Activated T-helper 1 cell treated with anti-CD3 and anti-CD28 coated beads, Interleukin-12 subunit alpha, Interleukin-12 subunit beta, Interleukin-2, Interleukin-4 antibody, amounts not matched to agents 30 ng/mL and 10 ng/mL and 1 ng/mL, durations not matched to agents 14 hours and 24 hours and 36 hours (primary cell): ENCODE results near the gene DHRSX. TPM values are rescaled to one million over a fixed set of nuclear protein-coding genes. Genes with fewer than 3 reads are reported as not detected.
"Not testable (repeated sequence)": the region's sequence is repeated elsewhere in the genome, so short reads cannot be mapped to it uniquely, and the experiment has no call there.

Source experiments
- DNase-seq: peaks from one replicate; pipeline ENCODE4 v3.0.0; 2021; ENCODE audit warnings: low spot score
- H3K27ac Mint-ChIP-seq: one replicate; pipeline ENCODE4 v1.8.0; 2021; ENCODE audit warnings: mild to moderate bottlenecking, mixed read lengths
- H3K27me3 Mint-ChIP-seq: one replicate; pipeline ENCODE4 v1.8.0; 2022; ENCODE audit warnings: mild to moderate bottlenecking, moderate library complexity, mixed read lengths; ENCODE audit not compliant: insufficient read depth
- H3K36me3 Mint-ChIP-seq: one replicate; pipeline ENCODE4 v1.8.0; 2021; ENCODE audit warnings: low read depth, mixed read lengths
- H3K4me1 Mint-ChIP-seq: one replicate; pipeline ENCODE4 v1.8.0; 2021; ENCODE audit warnings: low read depth, mixed read lengths
- H3K4me3 Mint-ChIP-seq: one replicate; pipeline ENCODE4 v1.8.0; 2021; ENCODE audit warnings: mild to moderate bottlenecking, moderate library complexity, mixed read lengths
- H3K9me3 Mint-ChIP-seq: one replicate; pipeline ENCODE4 v1.8.0; 2021; ENCODE audit warnings: mixed read lengths
- intact Hi-C: fragments of 100-400 bp; cut with micrococcal nuclease; formaldehyde crosslinking; loops from one replicate; pipeline ENCODE4 v1.15.1; 2024
- total RNA-seq: library from RNA; stranded (reverse); gene quantifications from 2 replicates; pipeline ENCODE4 v1.2.3, GENCODE V29; 2022

DHRSX gene
- total RNA-seq, 1 donor from 2014 or later = 26.3 TPM

DNA sequence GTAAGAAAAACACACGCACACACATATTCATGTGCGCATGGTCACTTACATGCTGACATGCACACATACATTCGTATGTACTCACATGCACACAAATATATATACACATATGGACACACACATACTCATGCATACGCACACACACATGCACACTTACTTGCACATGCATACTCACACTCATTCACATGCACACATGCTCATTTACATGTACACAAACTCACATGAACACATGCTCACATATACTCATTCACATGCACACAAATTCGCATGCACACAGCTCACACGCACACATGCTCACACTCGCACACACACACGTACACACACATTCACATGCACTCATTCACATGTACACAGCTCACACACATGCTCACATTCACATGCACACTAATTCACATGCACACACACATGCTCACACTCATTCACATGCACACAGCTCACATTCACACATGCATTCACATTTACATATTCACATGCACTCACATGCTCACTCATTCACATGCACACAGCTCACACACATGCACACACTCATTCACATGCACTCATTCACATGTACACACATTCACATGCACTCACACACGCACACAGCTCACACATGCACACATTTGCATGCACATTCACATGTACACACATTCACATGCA is 276.1 kb downstream of the DHRSX start:
- no peaks in the 10 kb centered on the region for H3K27me3 Mint-ChIP-seq
- H3K36me3 Mint-ChIP-seq = peaks cover 28% of the 10 kb centered on the region
- H3K4me1 Mint-ChIP-seq = no peaks in the 10 kb centered on the region
- H3K4me3 Mint-ChIP-seq = no peak overlapping the region
- H3K27ac Mint-ChIP-seq = no peak overlapping the region
- intact Hi-C loops = no loop called here
- no peak for DNase-seq
- peaks cover 73% of the 10 kb centered on the region for H3K9me3 Mint-ChIP-seq

DNA sequence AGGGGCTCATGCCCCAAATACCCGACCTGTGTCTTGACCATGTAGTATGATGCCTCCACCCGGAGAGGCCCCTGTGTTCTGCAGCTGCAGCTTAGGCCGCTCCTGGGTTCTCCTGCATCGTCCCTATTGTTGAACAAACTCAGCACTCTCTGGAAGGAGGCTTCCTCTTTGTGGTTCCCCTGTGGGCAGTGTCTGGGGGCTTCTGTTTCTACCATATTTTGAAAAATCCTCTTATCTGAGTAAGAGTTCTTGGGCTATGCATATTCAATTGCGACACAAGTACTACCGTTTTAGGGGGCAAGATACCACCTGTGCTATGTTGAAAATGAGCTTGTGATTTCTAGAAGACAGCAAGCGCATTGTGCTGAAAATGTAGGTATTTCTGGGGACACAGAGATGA is 276.6 kb downstream of the DHRSX start:
- Mint-ChIP-seq H3K27me3 (no peaks in the 10 kb centered on the region), H3K36me3 (peaks cover 23% of the 10 kb centered on the region), H3K4me1 (no peaks in the 10 kb centered on the region), H3K27ac (no peak overlapping the region), H3K9me3 (peaks cover 73% of the 10 kb centered on the region), H3K4me3 (no peak overlapping the region)
- intact Hi-C loops = no loop called here
- DNase-seq = no peak

GRCh38 chrX:2220829-2221567 is 279.8 kb downstream of the DHRSX start:
- no peak for DNase-seq
- Mint-ChIP-seq H3K36me3 (peaks cover 19% of the 10 kb centered on the region), H3K9me3 (peaks cover 89% of the 10 kb centered on the region), H3K4me3 (no peak overlapping the region), H3K27me3 (no peaks in the 10 kb centered on the region), H3K4me1 (no peaks in the 10 kb centered on the region), H3K27ac (no peak overlapping the region)
- intact Hi-C loops = no loop called here

DNA sequence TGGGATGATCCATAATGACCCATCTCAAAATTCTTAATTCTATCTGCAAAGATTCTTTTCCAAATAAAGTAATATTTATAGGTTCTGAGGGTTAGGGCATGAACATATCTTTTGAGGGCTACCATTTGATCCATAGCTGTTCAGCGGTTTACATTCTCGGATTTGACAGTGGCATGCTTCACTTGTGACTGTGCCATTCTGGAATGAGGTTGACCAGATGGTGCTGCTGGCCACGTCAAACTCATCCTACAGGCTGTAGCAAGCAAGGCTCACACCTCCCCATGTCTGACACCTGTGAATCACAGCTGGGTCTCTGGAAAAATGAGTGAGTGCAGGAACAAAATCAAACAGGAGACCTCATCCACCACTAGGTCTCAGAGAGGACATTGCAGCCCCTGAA is 280.5 kb downstream of the DHRSX start:
- no peak for DNase-seq
- Mint-ChIP-seq H3K27me3 (no peaks in the 10 kb centered on the region), H3K4me1 (no peaks in the 10 kb centered on the region), H3K4me3 (no peak overlapping the region), H3K27ac (no peak overlapping the region), H3K9me3 (peaks cover 88% of the 10 kb centered on the region), H3K36me3 (peaks cover 17% of the 10 kb centered on the region)
- intact Hi-C loops = no loop called here

GRCh38 chrX:2214138-2214823 is 286.5 kb downstream of the DHRSX start:
- H3K36me3 Mint-ChIP-seq, DNase-seq, H3K27ac Mint-ChIP-seq, intact Hi-C loops, H3K4me1 Mint-ChIP-seq, H3K4me3 Mint-ChIP-seq, H3K27me3 Mint-ChIP-seq: not testable (repeated sequence)
- peaks cover 68% of the 10 kb centered on the region for H3K9me3 Mint-ChIP-seq

DNA sequence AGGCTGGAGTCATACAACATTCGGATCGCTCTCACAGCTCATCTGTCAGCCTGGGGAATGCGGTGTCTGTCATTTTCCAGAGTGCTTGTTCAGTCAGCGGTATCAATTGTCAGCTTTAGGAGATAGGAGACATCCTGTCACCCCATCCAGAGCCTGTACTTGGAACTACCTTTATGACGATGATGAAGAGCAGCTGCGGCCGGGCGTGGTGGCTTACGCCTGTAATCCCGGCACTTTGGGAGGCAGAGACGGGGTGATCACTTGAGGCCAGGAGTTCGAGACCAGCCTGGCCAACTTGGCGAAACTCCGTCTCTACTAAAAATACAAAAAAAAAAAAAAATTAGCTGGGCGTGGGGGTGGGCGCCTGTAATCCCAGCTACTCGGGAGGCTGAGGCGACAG is 289.1 kb downstream of the DHRSX start:
- H3K9me3 Mint-ChIP-seq = peaks cover 47% of the 10 kb centered on the region
- H3K4me3 Mint-ChIP-seq, H3K27ac Mint-ChIP-seq, H3K4me1 Mint-ChIP-seq, intact Hi-C loops, H3K36me3 Mint-ChIP-seq, H3K27me3 Mint-ChIP-seq, DNase-seq: not testable (repeated sequence)

GRCh38 chrX:2193273-2193592 is 307.5 kb downstream of the DHRSX start:
- Mint-ChIP-seq H3K27ac (no peak overlapping the region), H3K4me1 (no peaks in the 10 kb centered on the region), H3K27me3 (no peaks in the 10 kb centered on the region), H3K9me3 (peaks cover 35% of the 10 kb centered on the region), H3K36me3 (peaks cover 2% of the 10 kb centered on the region), H3K4me3 (no peak overlapping the region)
- DNase-seq = no peak
- intact Hi-C loops = no loop called here

DNA sequence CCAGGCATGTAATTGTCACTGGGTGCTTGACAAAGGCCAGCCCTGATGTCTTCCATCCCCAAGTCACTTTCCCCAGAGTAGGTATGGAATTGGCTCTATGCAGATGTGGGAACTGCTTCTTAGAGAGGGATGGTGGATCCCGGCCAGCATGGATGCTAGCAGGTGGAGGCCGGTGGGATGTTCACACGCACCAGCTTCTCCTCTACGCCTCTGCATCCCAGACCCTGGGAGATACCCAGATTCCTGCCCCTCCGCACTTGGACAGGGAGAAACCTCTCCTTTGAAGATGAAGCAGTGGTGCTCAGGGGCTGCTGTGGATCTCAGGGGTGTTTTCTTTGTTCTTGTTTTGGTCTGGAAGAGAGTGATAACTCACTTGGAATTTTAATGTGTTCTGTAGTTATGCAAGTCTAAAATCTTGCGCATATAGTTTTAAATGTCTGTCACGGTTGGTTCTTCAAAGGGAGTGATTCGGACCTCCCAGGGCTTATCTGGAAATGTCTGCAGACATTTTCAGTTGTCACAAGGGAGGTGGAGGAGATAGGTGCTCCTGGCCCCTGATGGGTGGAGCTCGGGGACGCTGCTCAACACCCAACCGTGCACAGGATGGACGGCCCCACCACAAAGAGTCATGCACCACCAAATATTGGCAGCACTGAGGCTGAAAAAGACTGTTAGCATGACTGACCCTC is 308.0 kb downstream of the DHRSX start:
- H3K4me1 Mint-ChIP-seq = no peaks in the 10 kb centered on the region

DNA sequence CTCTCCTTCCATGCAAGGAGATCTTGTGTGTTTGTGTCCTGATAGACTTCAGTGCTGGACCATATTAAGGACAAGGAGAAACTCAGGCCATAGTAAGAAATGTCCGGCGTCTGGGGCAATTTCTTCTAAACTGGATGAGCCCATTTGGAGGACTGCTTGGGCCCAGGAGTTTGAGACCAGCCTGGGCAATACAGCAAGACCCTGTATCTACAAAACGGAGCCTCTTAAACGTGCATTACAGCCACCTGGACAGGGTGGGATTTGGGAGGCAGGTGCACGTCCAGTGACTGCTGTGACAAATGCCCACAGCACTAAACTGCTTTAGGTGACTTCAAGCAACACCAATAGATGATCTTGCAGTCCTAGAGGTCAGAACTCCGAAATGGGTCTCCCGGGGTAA is 311.9 kb downstream of the DHRSX start:
- Mint-ChIP-seq H3K4me1 (no peaks in the 10 kb centered on the region), H3K27me3 (no peaks in the 10 kb centered on the region), H3K9me3 (peaks cover 30% of the 10 kb centered on the region), H3K4me3 (no peak overlapping the region), H3K27ac (no peak overlapping the region), H3K36me3 (peaks cover 2% of the 10 kb centered on the region)
- no peak for DNase-seq
- intact Hi-C loops = no loop called here

More for the DNA sequence above, 308.0 kb downstream of the DHRSX start:
- Mint-ChIP-seq H3K9me3 (peaks cover 35% of the 10 kb centered on the region), H3K27me3 (no peaks in the 10 kb centered on the region), H3K4me3 (no peak overlapping the region), H3K36me3 (peaks cover 2% of the 10 kb centered on the region), H3K27ac (no peak overlapping the region)
- DNase-seq = no peak
- intact Hi-C loops = no loop called here

DNA sequence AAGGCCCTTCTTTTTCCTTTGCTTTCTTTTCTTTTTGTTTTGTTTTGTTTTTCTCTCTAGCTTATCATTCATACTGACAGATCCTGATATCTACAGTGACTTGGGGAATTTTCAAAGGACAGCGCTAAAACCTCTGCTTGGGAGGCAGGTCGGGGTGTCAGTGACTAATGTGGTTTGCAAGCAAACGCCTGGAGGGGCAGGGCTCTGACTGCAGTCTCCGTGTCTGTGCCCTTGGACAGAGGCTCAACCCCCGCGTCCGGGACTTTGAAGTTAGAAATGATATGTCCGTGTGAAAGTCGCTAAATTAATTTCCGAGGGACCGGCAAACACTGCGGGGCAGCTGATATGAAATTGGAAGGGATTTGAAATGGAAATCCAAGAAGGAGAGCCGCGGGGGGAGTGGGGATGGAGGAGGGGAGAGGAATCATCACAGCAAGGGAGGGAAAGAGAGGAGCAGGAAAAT is 312.4 kb downstream of the DHRSX start:
- DNase-seq = no peak
- no peaks in the 10 kb centered on the region for H3K4me1 Mint-ChIP-seq
- no peaks in the 10 kb centered on the region for H3K27me3 Mint-ChIP-seq
- peaks cover 2% of the 10 kb centered on the region for H3K36me3 Mint-ChIP-seq
- H3K4me3 Mint-ChIP-seq = no peak overlapping the region
- peaks cover 28% of the 10 kb centered on the region for H3K9me3 Mint-ChIP-seq
- no peak overlapping the region for H3K27ac Mint-ChIP-seq
- intact Hi-C loops = no loop called here

DNA sequence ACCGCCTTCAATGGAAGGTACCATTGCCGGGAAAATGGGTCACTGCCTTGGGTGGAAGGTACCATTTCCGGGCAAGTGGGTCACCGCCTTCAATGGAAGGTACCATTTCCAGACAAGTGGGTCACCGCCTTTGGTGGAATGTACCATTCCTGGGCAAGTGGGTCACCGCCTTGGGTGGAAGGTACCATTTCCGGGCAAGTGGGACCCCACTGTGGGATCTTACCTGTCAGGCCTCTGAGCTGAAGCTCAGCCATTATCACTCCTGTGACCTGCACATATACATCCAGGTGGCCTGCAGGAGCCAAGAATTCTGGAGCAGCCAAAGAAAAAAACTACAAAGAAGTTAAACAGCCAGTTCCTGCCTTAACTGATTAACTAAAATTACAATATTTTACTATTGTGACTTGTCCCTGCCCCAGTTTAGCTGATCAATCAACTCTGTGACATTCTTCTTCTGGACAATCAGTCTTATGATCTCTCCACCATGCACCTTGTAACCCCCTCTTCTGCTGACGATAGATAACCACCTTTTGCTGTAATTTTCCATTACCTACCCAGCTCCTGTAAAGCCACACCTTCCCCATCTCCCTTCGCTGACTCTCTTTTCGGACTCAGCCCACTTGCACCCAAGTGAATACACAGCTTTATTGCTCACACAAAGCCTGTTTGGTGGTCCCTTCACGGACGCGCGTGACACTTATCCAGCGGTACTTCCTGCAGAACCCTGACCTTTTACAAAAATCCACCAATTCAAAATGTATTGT is 313.2 kb downstream of the DHRSX start:
- no peak overlapping the region for H3K4me3 Mint-ChIP-seq
- no peaks in the 10 kb centered on the region for H3K27me3 Mint-ChIP-seq
- no peaks in the 10 kb centered on the region for H3K4me1 Mint-ChIP-seq
- peaks cover 2% of the 10 kb centered on the region for H3K36me3 Mint-ChIP-seq
- H3K27ac Mint-ChIP-seq = no peak overlapping the region
- H3K9me3 Mint-ChIP-seq = peaks cover 24% of the 10 kb centered on the region
- DNase-seq = no peak
- intact Hi-C loops = no loop called here

DNA sequence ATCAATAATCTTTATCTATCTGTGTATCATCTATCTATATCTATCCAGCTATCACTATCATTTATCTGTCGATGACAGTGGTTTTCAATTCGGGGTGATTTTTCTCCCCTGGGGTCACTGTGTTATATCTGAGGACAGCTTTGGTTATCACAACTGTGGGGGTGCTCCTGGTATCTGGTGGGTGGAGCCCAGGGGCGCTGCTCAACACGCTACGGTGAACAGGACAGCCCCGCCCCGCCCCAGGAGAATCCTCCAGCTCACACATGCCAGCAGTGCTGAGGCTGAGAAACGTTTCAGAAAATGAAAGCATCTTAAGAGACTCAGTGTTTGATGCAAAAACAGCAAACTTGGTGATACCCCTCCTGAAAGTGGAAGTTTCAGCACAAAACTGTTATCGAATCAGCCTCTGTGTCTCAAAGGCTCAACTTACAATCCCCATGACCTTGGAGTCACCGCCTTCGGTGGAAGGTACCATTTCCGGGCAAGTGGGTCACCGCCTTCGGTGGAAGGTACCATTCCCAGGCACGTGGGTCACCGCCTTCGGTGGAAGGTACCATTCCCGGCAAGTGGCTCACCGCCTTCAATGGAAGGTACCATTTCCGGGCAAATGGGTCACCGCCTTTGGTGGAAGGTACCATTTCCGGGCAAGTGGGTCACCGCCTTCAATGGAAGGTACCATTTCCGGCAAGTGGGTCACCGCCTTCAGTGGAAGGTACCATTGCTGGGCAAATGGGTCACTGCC is 315.3 kb downstream of the DHRSX start:
- H3K4me1 Mint-ChIP-seq = no peaks in the 10 kb centered on the region
- DNase-seq = no peak
- H3K4me3 Mint-ChIP-seq = no peak overlapping the region
- H3K9me3 Mint-ChIP-seq = peaks cover 24% of the 10 kb centered on the region
- no peaks in the 10 kb centered on the region for H3K36me3 Mint-ChIP-seq
- intact Hi-C loops = no loop called here
- H3K27ac Mint-ChIP-seq = no peak overlapping the region
- H3K27me3 Mint-ChIP-seq = no peaks in the 10 kb centered on the region
